CD4-positive, alpha-beta T cell treated with Interleukin-21 for 1 hour (primary cell): ENCODE results near the gene MRPL36.

Source experiments
- DNase-seq: peaks from one replicate; pipeline ENCODE4 v3.0.0-alpha.2; 2020

Gene MRPL36

DNA sequence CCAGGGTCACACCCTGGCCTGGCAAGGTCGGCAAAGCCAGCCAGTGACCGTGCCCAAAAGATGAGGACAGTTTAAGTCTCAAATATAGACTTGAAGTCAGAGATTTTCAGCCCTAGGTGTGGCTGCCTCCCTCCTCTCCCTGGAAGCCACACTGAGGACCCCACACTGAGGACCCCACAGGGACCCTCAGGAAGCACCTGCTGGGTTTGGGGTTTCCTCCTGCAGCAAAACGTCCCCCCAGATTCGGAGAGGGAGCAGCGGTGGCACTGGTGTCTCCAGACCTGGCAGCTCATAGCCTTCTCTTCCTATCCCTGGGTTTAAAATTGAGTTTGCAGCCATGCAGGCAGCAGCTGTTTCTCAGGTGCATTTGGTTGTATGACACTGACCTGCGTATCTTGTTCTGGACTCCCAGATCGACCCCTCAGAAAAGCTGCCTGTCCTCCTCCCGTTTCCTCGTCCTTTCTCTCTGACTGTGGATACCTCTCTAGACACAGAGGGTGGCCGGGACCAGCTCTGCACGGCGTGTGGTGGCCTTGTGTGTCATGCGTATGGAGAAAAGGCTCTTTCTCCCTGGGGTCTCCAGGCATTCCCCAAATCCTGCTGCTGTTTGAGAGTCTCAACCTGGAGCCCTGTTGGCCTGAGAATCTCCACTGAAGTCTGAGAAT lies 36.6 kb downstream of the MRPL36 start:
- DNase-seq: no peak

DNA sequence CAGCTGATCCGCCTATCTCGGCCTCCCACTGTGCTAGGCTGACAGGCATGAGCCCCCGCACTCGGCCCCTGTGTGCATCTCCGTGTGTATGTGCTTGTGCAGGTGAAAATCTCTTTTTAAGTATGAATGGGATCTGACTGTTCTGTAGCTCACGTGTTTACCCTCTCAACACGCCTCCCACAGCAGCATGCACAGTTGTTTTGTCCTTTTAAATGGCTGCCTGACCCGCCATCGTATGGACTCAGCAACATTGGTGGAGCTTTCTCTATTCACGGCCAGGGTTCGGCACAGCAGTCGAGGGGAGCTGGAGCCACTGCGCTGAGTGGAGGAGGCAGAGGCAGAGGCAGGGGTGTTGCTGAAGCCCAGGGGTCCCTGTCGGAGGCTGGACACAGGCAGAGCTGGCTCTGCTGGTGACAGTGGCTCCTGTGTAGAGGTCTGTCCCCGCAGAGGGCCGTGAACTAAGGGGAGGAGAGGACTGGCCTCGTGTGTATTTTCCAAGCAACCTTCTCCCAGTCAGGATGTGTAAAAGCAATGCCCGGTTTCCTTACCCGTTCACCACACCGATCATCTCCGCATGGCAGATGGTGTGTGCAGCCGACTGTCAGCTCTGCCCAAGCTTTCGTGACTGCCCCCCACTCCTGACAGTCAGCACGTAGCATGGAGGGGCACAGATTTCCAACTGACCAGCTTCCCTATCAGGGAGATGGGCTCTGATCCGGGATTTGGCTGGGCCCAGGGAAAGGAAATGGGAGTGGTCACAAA lies 37.3 kb downstream of the MRPL36 start:
- DNase-seq: no peak

DNA sequence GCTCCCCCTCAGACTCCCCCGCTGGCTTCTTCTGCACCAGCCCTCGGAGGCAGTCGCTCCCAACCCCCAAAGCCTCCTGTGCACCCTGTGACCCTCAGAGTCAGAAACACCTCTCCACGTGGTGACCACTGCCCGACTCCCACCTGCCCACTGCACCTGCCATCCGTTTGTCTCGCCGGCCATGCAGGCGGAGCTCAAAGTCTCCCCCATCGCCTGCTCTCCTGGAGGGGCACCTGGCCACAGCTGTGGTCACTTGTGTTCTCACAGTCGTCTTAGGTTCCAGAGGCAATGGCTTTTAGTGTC lies 38.2 kb downstream of the MRPL36 start:
- DNase-seq: no peak

DNA sequence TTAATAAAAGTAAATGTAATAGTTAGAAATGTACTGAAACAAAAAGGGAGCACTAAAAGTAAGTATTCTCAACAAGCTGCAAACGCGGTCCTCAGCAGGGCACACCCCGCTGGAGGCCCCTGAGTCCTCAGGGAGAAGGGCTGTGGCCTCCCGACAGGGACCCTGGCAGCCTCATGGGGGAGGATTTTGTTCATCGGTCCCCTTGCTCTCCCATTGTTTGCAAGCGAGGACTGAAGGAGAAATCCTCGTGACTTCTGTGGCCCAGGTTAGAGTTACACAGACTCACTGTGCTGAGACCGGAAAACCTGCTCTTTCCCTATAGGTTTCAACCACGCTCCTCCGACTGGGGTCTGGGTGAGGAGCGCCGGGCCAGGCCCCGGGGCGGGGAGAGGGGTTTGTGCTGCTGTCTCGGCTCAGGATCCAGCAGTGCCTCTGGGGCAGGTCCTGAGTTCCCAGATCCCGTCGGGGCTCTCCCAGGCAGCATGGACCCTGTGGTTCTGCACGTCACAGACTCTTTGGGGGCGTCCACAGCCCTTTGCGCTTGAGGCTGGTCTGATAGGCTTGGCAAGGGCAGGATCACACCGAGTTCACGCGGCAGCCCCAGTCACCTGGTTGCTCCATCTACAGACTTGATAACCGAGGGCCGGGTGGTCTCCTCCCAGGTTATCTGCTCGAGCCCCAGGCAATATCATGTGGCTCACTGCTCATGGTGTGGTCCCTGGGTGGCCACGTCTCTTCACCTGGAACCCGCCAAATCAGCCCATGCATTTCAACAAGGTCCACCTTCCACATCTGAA lies 38.8 kb downstream of the MRPL36 start:
- no peak for DNase-seq

DNA sequence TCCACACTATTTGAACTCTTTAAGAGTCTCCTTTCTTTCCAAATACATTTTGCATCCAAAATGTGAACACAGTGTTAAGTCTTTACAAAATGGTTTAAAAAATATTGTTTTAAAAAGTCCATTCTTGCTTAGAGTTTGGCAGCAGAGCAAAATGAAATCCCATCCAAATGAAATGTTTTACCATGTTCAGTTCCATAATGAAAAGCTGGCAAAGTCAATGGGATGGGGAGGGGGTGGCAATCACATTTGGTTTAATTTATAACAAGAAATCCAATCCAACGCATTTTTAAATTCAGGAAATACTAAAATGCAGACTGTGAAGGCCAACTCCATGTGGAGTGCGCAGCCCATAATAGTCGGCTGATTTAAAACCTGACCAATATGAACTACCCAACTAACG lies 39.4 kb downstream of the MRPL36 start:
- DNase-seq: no peak

DNA sequence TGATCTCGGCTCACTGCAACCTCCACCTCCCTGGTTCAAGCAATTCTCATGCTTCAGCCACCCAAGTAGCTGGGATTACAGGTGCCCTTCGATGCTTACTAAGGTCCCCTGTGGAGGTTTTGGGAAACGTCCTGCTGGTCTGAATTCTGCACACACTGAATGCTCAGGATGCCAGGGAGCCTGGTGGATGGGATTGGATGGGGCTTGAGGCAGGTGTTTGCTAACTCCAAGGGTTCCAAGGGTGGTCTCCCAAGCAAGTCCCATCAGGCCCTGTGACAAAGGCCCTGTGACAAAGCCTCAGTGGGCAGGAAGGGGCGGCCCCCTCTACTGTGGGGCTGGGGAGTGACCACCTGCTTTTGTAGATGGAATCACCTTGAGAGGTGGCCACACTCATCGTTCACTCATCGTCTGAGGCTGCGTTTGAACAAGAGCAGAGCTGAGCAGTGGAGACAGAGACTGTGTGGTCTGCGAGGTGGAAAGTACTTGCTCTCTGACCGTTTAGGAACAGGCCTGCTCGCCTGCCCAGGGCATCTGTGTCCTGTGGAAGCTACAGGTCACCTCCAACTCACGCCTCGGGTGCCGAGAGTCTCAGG lies 40.2 kb downstream of the MRPL36 start:
- no peak for DNase-seq

DNA sequence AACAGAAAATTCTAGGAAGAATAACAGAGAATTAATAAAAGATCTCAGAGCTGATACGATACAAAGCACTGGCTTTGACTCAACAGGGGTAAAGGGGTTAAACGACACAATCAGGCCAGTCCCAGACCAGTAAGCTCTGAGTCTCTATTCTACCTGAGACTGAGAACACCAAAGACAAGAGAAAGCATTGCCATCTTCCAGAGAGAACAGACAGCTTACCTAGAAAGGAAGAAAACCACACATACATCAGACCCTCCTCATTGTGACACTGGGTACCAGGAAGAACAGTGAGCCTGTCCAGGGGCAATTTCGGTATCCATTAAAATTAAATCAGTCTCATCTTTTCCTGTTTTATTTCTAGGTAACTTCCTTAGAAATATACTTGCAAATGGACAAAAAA lies 41.1 kb downstream of the MRPL36 start:
- DNase-seq: no peak

DNA sequence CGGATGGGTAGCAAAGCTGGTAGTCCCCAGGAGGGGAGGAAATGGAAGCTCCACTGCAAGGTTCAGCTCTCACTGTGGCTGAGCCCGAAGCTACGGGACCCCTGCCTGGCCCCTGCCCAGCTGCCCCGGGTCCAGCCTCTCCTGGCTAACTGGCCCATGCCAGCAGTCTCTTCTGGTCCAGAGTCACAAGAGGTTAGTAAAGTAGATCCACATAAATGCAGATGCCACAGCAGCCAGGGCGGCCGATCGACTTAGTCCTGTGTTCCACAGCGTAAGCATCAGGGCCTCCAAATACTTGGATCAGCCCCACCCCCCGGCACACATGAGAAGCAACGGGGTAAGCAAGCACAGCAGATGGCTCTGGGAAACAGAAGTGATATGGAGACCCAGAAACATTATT lies 42.1 kb downstream of the MRPL36 start:
- no peak for DNase-seq

DNA sequence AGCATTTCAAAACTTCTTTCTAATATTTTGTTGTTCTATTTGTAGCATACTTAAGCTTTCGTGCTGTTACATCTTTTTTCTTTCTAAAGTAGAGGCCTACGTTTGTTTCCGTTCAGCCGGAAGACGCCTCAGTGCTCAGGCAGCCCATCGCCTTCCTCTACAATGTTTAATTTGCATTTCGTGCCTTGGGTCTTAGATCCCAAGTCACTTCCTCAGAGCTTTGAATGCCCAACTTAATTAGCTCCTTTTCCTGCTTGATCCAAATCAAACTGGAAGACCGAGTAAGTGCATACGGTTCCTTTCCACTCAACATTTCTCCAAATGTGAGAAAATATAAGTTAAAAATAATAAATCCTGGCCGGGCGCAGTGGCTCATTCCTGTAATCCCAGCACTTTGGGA lies 43.2 kb downstream of the MRPL36 start:
- DNase-seq: no peak

DNA sequence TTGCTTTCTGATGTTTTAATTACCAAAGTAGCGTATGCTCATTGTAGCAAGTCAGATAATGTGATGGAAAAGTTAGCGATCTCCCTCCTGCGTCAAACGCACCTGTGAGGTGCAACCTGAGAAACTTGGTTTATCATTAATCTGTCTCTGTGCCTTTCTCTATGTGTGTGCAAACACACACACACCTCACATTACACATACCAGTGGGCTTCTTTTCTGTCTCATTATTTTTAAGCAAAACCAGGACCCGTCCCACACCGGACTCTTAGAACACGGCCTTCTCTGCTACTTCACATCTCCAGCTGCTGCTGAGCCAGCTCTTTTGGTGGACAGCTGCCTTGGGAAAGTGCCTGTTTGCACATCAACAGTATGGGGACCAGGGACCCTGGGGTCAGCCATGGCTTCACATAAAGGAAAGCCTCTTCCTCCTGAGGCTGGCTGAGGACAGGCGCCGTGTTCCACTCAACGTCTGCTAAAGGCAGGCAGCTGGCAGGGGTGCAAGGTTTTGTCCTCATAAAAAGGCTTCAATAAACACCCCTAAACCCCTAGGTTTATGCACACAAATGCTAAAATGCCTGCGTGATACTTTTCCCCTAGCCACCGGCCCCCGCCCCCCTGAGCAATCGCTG lies 44.2 kb downstream of the MRPL36 start:
- no peak for DNase-seq

DNA sequence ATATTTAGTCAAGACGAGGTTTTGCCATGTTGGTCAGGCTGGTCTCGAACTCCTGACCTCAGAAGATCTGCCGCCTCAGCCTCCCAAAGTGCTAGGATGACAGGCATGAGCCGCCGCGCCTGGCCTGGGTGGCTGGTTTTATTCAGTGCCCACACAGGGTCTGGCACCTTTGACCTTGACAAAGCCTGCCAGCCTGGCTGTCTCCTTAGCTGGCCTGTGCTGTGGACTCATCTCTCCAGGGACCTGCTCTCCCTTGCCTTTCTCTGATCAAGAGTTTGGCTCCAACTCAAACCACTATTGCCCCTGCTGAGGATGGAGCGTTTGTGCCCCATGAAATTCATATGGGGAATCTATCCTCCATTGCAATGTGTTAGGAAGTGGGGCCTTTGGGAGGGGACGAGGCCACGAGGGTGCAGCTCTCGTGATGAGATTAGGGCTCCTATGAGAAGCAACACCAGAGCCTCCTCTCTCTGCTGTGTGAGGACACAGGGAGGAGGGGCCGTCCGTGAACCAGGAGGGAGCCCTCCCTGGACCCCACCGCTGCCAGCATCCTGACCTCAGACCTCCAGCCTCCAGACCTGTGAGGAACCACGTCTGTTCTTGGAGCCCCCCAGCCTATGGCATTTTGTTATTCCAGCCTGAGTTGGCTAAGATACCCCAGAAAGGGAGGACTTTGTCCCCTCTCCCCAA lies 45.0 kb downstream of the MRPL36 start:
- no peak for DNase-seq

DNA sequence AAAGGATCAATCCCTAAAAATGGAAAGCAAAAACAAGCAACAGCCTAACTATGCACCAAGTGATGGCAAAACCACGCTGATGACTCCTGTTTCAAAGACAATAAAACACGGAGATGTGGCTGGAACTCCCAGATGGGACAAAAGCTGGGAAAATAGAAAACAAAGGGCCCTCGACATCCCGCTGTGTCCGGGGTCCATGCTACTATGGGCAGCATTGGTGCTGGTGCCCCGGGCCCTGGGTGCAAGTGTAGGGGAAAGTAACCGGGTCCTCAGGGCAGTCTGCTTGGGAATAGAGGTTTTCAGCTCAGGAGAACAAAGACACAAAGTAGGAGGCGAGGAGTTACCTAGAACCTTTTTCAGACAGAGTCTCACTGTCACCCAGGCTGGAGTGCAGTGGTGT lies 46.1 kb downstream of the MRPL36 start:
- DNase-seq: no peak

DNA sequence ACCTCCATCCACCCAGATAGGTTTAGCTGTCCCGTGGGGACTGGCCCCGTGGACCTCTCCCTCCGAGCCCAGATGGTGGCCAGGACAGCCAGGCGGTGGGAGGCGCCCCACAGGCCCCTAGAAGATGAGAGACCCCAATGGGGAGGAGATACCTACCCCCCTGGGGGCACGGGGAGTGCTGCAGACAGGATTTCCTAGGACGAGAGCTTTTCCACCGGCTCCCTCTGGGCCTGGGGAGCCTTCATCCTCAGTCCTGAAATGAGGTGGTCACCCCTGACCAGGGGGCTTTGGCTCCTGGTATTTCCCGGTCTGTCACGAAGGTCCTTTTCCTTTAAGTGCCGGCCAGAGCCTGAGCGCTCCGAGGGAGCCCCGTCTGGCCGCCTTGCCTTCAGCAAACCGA lies 46.8 kb downstream of the MRPL36 start:
- DNase-seq: no peak

DNA sequence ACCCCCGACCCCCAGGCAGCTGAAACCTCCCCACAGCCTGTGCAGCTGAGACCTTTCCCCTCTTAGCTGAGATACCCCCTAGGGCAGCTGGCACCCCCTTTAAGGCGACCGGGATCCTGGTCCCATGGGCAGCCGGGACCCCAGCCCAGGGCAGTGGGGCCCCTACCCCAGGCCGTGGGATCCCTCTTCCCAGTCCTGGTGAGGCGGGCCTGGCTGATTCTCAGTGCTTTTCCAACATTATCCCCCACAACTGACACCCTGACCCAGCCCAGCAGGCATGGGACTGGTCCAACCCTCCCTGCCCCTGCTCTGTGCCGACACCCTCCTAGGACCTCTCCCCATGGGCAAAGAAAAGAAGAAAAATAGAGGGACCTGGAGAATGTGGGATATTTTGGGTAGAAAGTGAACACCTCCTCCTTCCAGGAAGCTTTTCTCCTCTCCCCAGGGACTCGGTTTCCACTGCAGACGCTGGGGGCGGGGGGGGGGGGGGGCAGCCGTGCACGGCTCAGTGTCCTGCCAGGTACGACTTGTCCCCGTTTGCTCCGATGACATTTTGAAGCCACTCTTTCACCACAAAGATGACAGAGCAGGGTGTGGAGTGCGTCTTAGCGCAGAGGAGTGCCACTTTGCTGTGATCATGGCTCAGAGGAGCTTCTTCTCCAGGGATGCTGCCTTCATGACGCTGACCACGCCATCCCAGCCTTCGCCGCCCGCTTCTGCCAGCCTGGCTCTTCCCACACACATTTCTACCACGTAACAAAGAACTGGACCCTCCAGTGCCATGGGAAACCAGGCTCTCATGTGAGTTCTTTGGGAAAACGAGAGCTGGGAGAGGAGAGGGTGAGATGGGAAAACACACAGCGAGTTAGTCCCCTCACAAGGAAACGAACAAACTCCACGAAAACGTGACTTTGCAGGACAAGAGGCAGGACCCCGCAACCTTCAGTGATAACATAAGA lies 47.5 kb downstream of the MRPL36 start:
- DNase-seq: no peak

DNA sequence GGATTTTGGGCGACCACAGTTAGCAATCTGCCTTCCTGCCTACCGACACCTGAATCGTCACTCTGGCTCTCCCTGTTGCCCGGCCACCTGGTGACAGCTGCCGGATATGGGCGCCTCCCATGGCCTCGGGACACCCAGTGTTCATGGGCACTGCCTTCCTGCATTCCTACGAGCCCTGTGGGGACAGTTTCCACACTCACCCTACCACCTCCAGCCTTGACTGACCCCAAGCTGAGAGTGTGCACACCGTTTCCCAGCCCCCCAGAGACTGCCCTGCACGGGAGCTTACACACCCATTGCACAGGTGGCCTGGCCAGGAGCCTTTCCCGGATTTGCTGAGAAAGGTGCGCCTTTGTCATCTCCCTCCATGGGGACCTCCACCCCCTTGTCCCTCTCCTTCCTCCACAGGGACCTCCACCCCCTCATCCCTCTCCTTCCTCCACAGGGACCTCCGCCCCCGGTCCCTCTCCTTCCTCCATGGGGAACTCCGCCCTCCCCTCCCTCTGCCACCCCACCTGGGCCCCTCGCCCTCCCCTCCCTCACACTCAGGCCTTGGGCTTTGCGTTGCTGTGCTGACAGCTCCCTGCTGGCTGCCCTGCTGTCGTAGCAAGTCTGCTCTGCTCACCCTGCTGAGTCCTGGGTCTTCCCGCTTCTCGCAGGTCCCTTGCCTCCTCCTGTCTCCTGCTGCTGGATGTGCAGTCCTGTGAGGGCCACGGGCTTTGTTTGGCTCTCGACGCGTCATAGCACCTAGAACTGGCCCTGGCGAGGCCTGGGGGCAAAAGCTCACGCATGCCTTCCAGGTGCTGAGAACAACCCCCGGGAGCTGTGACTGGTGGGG lies 48.4 kb downstream of the MRPL36 start:
- DNase-seq: no peak

DNA sequence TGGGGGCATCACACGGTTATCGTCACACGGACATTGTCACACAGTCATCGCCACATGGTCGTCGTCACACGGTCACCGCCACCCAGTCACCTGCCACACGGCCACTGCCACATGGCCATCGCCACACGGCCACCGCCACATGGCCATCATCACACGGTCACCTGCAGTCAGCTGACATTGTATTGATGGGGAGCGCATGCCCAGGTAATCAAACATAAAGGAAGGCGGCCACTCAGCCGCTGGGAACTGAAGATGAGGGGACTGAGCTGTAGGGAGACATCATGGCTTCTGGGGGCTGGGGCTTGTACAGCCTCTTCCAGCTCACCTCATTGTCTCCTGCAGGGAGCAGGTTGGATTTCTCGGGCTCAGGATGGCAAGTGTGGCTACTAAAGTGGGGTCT lies 49.2 kb downstream of the MRPL36 start:
- DNase-seq: no peak

DNA sequence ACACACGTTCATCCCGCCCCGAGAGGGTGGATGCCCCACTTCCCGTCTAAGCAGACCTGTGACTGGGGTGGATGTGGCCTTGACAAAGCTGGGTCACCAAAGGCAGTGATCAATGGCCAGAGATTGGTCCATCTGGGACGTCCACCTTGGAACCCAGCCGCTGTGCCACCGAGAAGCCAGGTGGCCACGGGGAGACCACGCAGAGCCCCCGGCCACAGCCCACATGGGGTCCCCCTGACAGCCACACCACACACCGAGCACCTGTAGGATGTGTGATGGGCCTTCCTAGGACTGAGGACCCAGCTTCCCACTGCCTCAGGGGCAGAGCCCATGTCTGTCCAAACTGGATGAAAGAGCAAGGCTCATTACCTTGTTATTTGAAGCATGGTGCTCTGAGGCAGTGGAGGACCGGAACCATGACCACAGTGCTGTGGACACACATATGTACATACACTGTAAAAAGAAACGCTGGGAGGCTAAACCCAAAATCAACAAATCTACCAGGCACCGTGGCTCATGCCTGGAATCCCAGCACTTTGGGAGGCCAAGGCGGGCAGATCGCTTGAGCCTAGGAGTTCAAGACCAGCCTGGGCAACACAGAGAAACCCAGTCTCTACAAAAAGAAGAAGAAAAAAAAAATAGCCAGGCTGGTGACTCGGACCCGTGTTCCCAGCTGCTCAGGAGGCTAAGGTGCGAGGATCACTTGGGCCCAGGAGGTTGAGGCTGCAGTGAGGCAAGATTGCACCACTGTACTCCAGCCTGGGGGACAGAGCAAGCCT lies 50.1 kb downstream of the MRPL36 start:
- DNase-seq: no peak

DNA sequence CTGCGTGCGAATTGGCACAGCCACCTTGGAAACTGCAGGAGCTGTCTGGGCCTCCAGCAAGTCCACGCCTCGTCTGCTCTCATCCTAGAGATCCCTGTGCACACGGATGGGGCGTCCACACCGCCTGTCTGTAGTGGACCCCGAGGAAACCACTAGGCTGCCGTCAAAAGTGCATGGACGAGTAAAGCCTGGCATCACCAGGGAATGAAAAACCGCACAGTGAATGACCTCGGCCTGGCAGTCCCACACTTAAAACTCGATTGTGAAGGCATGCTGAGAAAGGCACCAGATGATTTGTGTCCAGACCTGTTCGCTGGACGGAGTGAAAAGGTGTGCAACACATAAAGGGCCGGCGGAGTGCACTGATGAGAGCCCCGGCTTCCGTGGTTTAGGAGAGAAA lies 50.8 kb downstream of the MRPL36 start:
- no peak for DNase-seq
